GM12878 (cell line): Measurements from ENCODE around the gene SETBP1. TPM values are rescaled to one million over a fixed set of nuclear protein-coding genes. Genes with fewer than 3 reads are reported as not detected.

Source experiments
- ATAC-seq: fragments of 200-7000 bp; cut with Tn5 transposase; 3 replicates; pipeline ENCODE4 v1.9.1; 2020; ENCODE audit warnings: mild to moderate bottlenecking, moderate library complexity
- BruUV-seq: library from RNA; stranded (reverse); fragments of 400-500 nt; replicated peaks from 2 replicates; lab custom pipeline; 2021; lab: Mats Ljungman, UMichigan
- CTCF ChIA-PET: fragments of 300-600 bp; sonication (Branson Sonifier 250); formaldehyde crosslinking; extraction: SDS; loops from one replicate; lab custom pipeline; 2021; ENCODE audit warnings: inconsistent platforms; lab: Yijun Ruan, JAX
- POLR2A ChIA-PET: fragments of 350-600 bp; formaldehyde crosslinking; extraction: SDS; loops from one replicate; lab custom pipeline; 2021; ENCODE audit warnings: inconsistent platforms; lab: Charles Lee
- RAD21 ChIA-PET: fragments of 300-600 bp; sonication (Branson Sonifier 250); formaldehyde crosslinking; loops from one replicate; lab custom pipeline; 2023; ENCODE audit warnings: antibody characterized with exemption; ENCODE audit not compliant: unreplicated experiment; lab: Charles Lee
- SMC1A ChIA-PET: fragments of 300-600 bp; sonication (Branson Sonifier 250); formaldehyde crosslinking; loops from one replicate; lab custom pipeline; 2023; ENCODE audit not compliant: unreplicated experiment, uncharacterized antibody; lab: Charles Lee
- DNase-seq: peaks from one replicate; pipeline ENCODE4 v3.0.0-alpha.2; 2011; ENCODE audit warnings: low read depth, low spot score
- FAIRE-seq: peaks from 3 replicates; lab custom pipeline; 2011; peaks lifted over from hg19 to GRCh38; lab: Jason Lieb, UNC
- H2AFZ ChIP-seq: 2 replicates; pipeline ENCODE4 v1.6.0; 2011; ENCODE audit warnings: low read depth, low read length, control low read depth; ENCODE audit not compliant: control insufficient read depth
- H3K27ac ChIP-seq: 2 replicates; pipeline ENCODE4 v1.5.1; 2011; ENCODE audit warnings: control low read depth; ENCODE audit not compliant: control insufficient read depth, insufficient read depth
- H3K27me3 ChIP-seq, 2 experiments: replicated peaks in 1 of 2; 2 replicates each; pipeline versions ENCODE4 v1.6.0 to v1.6.1; 2011; ENCODE audit warnings: low read length in 1 of 2; ENCODE audit not compliant: control insufficient read depth in 2 of 2, insufficient read depth in 2 of 2
- H3K36me3 ChIP-seq, 2 experiments: 2 replicates each; pipeline ENCODE4 v1.5.1; 2011; ENCODE audit warnings: low read length in 1 of 2; ENCODE audit not compliant: control insufficient read depth in 2 of 2, insufficient read depth in 2 of 2
- H3K4me1 ChIP-seq: 2 replicates; pipeline ENCODE4 v1.6.1; 2011; ENCODE audit warnings: mild to moderate bottlenecking, low read length, moderate library complexity, mixed read lengths; ENCODE audit not compliant: control insufficient read depth, insufficient read depth
- H3K4me2 ChIP-seq: 2 replicates; pipeline ENCODE4 v1.6.0; 2011; ENCODE audit warnings: control low read depth; ENCODE audit not compliant: control insufficient read depth, insufficient read depth
- H3K4me3 ChIP-seq: fragments of 200-600 bp; sonication (generic); 2 replicates; pipeline ENCODE4 v1.5.1; 2016
- H3K79me2 ChIP-seq: 2 replicates; pipeline ENCODE4 v1.6.0; 2011; ENCODE audit warnings: low read length; ENCODE audit not compliant: control insufficient read depth, insufficient read depth
- H3K9ac ChIP-seq: 2 replicates; pipeline ENCODE4 v1.8.0; 2011; ENCODE audit warnings: low read length, control low read depth, mixed read lengths; ENCODE audit not compliant: control insufficient read depth, insufficient read depth
- H3K9me3 ChIP-seq: replicated peaks from 3 replicates; pipeline ENCODE4 v1.5.1; 2011; ENCODE audit warnings: mild to moderate bottlenecking, low read length; ENCODE audit not compliant: control insufficient read depth, insufficient read depth
- H4K20me1 ChIP-seq: 2 replicates; pipeline ENCODE4 v1.6.0; 2011; ENCODE audit not compliant: control insufficient read depth, insufficient read depth
- EP300 ChIP-seq, 2 experiments: fragments of 150-350 bp in 1 of 2; IDR thresholded peaks; 2 replicates each; pipeline ENCODE4 v1.6.1; 2011 to 2012; ENCODE audit warnings: low read depth in 2 of 2, low read length in 2 of 2, borderline replicate concordance in 1 of 2, improper control_type of control experiment in 1 of 2, inconsistent platforms in 1 of 2; ENCODE audit not compliant: control insufficient read depth in 1 of 2
- GATAD2B ChIP-seq: fragments of 450-650 bp; conservative IDR thresholded peaks from 2 replicates; pipeline ENCODE4 v1.6.1; 2017; ENCODE audit warnings: low read depth, mild to moderate bottlenecking, moderate library complexity
- KDM1A ChIP-seq: fragments of 200-600 bp; sonication (generic); IDR thresholded peaks from 2 replicates; pipeline ENCODE4 v1.6.1; 2016; ENCODE audit warnings: borderline replicate concordance
- NFXL1 ChIP-seq: fragments of 450-650 bp; IDR thresholded peaks from 2 replicates; pipeline ENCODE4 v1.6.1; 2017; ENCODE audit warnings: antibody characterized with exemption, mild to moderate bottlenecking, borderline replicate concordance
- PAX8 ChIP-seq: fragments of 450-650 bp; IDR thresholded peaks from 2 replicates; pipeline ENCODE4 v1.6.1; 2017; ENCODE audit warnings: mild to moderate bottlenecking, moderate library complexity
- PML ChIP-seq: IDR thresholded peaks from 2 replicates; pipeline ENCODE4 v1.6.1; 2012; ENCODE audit warnings: low read length, inconsistent platforms
- TCF12 ChIP-seq: IDR thresholded peaks from 2 replicates; pipeline ENCODE4 v1.6.1; 2011; ENCODE audit warnings: low read depth, mild to moderate bottlenecking, low read length
- ZBED1 ChIP-seq: IDR thresholded peaks from 2 replicates; pipeline ENCODE4 v1.6.1; 2016; ENCODE audit warnings: borderline replicate concordance
- WGBS: methylation state at CpG from one replicate; pipeline ENCODE4 v1.1.6; 2016; ENCODE audit warnings: low lambda C conversion rate; ENCODE audit not compliant: insufficient replicate concordance, insufficient coverage; ENCODE audit errors: missing lambda C conversion rate; 5-methylcytosine and 5-hydroxymethylcytosine counted together
- in situ Hi-C: fragments of 300-500 bp; cut with MboI; formaldehyde crosslinking; loops from 9 replicates; pipeline ENCODE4 v1.14.3; 2018; ENCODE audit warnings: mixed read lengths
- intact Hi-C: fragments of 100-400 bp; cut with micrococcal nuclease; formaldehyde crosslinking; loops from one replicate; pipeline ENCODE4 v1.14.2; 2022; ENCODE audit not compliant: unreplicated experiment
- polyA plus RNA-seq, 11 experiments: library from polyadenylated mRNA; depleted of rRNA in 4 of 11; unstranded in 6 of 11; stranded (reverse) in 5 of 11; fragments of >200 nt; fragmentation: Nextera tagmentation in 4 of 11; fragmentation: Illumina TruSeq in 1 of 11; extraction: Ambion mirVana in 4 of 11; extraction: Trizol in 1 of 11; gene quantifications; 1 replicate in 1 of 11; 2 replicates in 10 of 11; pipeline versions ENCODE4 v1.2.1 to v1.2.3, GENCODE V29; 2011 to 2016; ENCODE audit warnings: inconsistent platforms in 2 of 11, missing spikeins in 2 of 11, low read depth in 1 of 11
- total RNA-seq, 4 experiments: library from RNA; depleted of rRNA in 3 of 4; stranded (reverse); fragments of >200 nt in 3 of 4; fragmentation: Illumina TruSeq in 1 of 4; extraction: Trizol in 1 of 4; gene quantifications; 2 replicates each; pipeline versions ENCODE4 v1.2.1 to v1.2.3, GENCODE V29; 2013 to 2021
- TF ChIP-seq, protein P1 (sequence below): fragments of 450-650 bp; IDR thresholded peaks from 2 replicates; pipeline ENCODE4 v1.6.1; 2018; ENCODE audit warnings: mild to moderate bottlenecking, low read depth, moderate library complexity; ENCODE audit not compliant: partially characterized antibody
- TF ChIP-seq, protein P2 (sequence below): IDR thresholded peaks from 2 replicates; pipeline ENCODE4 v1.6.1; 2011; ENCODE audit warnings: borderline replicate concordance, low read depth, mild to moderate bottlenecking, moderate library complexity, low read length; ENCODE audit not compliant: insufficient read depth, poor library complexity, severe bottlenecking
- TF ChIP-seq, protein P3 (sequence below): fragments of 450-650 bp; IDR thresholded peaks from 2 replicates; pipeline ENCODE4 v1.6.1; 2016; ENCODE audit warnings: mild to moderate bottlenecking
- TF ChIP-seq, protein P4 (sequence below): fragments of 450-650 bp; IDR thresholded peaks from 2 replicates; pipeline ENCODE4 v1.6.1; 2017; ENCODE audit warnings: mild to moderate bottlenecking, moderate library complexity

SETBP1 gene
- total and polyA plus RNA-seq, 10 of the 15 experiments (the other 5 are each of a cell fraction or from before 2014, with no cell fraction given) = 0.99 to 29.7 (median 8.3) TPM

DNA sequence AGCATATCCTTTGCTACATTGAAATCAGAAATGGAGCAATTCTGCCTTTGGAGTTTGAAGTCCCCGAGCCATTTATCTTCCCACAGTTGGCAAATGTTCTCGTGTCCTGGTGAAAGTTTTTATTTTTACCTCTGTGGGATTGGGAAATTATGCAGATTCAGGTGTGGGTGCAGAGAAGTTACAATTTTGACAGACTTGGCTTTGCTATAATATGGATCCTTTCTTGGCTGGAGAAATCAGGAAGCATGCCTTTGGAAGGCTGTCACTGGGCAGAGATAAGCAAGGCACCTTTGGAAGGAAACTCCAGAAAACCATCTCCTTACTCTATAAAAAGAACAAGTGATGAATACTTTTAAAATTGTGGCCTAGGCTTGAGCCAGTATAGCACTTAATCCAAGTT is 278.3 kb downstream of the SETBP1 start:
- 91% methylated on average over 2 of the region's 2 CpGs for WGBS
- intact Hi-C loops = no loop called here
- Histone ChIP-seq H3K4me3 (no peak overlapping the region), H3K9me3 (no peaks in the 10 kb centered on the region), H3K36me3 (no peaks in the 10 kb centered on the region; a peak in 2 of 4 replicates), H3K9ac (no peak overlapping the region), H3K27ac (no peak overlapping the region), H2AFZ (no peak overlapping the region), H3K27me3 (no peaks in the 10 kb centered on the region), H3K4me2 (no peak overlapping the region), H3K4me1 (no peaks in the 10 kb centered on the region), H3K79me2 (no peaks in the 10 kb centered on the region), H4K20me1 (no peaks in the 10 kb centered on the region)
- BruUV-seq = no TSS peak
- ChIA-PET POLR2A (no interaction called here), RAD21 (interaction anchor here (0.9 to 1.1 kb wide), 2 partner anchors 10 kb away, joined by 3 read pairs; no protein-coding TSS in a partner anchor), SMC1A (interaction anchor here (0.8 to 1.5 kb wide), 3 partner anchors 17 to 47 kb away, joined by 3 read pairs; no protein-coding TSS in a partner anchor), CTCF (no interaction called here)
- FAIRE-seq = no peak
- ATAC-seq = no peak
- no peak for TF ChIP-seq EP300 (IDR thresholded peaks at IDR 0.05; ENCODE audit: borderline replicate concordance in 1 of 2, control insufficient read depth in 1 of 2, low read depth in 2 of 2, low read length in 2 of 2)
- no peak for TF ChIP-seq NFXL1
- TF ChIP-seq, protein P1, sequence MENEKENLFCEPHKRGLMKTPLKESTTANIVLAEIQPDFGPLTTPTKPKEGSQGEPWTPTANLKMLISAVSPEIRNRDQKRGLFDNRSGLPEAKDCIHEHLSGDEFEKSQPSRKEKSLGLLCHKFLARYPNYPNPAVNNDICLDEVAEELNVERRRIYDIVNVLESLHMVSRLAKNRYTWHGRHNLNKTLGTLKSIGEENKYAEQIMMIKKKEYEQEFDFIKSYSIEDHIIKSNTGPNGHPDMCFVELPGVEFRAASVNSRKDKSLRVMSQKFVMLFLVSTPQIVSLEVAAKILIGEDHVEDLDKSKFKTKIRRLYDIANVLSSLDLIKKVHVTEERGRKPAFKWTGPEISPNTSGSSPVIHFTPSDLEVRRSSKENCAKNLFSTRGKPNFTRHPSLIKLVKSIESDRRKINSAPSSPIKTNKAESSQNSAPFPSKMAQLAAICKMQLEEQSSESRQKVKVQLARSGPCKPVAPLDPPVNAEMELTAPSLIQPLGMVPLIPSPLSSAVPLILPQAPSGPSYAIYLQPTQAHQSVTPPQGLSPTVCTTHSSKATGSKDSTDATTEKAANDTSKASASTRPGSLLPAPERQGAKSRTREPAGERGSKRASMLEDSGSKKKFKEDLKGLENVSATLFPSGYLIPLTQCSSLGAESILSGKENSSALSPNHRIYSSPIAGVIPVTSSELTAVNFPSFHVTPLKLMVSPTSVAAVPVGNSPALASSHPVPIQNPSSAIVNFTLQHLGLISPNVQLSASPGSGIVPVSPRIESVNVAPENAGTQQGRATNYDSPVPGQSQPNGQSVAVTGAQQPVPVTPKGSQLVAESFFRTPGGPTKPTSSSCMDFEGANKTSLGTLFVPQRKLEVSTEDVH = no peak
- TF ChIP-seq, protein P2, sequence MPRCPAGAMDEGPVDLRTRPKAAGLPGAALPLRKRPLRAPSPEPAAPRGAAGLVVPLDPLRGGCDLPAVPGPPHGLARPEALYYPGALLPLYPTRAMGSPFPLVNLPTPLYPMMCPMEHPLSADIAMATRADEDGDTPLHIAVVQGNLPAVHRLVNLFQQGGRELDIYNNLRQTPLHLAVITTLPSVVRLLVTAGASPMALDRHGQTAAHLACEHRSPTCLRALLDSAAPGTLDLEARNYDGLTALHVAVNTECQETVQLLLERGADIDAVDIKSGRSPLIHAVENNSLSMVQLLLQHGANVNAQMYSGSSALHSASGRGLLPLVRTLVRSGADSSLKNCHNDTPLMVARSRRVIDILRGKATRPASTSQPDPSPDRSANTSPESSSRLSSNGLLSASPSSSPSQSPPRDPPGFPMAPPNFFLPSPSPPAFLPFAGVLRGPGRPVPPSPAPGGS = no peak
- TF ChIP-seq GATAD2B = no peak
- TF ChIP-seq, protein P3, sequence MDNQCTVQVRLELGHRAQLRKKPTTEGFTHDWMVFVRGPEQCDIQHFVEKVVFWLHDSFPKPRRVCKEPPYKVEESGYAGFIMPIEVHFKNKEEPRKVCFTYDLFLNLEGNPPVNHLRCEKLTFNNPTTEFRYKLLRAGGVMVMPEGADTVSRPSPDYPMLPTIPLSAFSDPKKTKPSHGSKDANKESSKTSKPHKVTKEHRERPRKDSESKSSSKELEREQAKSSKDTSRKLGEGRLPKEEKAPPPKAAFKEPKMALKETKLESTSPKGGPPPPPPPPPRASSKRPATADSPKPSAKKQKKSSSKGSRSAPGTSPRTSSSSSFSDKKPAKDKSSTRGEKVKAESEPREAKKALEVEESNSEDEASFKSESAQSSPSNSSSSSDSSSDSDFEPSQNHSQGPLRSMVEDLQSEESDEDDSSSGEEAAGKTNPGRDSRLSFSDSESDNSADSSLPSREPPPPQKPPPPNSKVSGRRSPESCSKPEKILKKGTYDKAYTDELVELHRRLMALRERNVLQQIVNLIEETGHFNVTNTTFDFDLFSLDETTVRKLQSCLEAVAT = no peak
- no peak for TF ChIP-seq TCF12
- TF ChIP-seq, protein P4, sequence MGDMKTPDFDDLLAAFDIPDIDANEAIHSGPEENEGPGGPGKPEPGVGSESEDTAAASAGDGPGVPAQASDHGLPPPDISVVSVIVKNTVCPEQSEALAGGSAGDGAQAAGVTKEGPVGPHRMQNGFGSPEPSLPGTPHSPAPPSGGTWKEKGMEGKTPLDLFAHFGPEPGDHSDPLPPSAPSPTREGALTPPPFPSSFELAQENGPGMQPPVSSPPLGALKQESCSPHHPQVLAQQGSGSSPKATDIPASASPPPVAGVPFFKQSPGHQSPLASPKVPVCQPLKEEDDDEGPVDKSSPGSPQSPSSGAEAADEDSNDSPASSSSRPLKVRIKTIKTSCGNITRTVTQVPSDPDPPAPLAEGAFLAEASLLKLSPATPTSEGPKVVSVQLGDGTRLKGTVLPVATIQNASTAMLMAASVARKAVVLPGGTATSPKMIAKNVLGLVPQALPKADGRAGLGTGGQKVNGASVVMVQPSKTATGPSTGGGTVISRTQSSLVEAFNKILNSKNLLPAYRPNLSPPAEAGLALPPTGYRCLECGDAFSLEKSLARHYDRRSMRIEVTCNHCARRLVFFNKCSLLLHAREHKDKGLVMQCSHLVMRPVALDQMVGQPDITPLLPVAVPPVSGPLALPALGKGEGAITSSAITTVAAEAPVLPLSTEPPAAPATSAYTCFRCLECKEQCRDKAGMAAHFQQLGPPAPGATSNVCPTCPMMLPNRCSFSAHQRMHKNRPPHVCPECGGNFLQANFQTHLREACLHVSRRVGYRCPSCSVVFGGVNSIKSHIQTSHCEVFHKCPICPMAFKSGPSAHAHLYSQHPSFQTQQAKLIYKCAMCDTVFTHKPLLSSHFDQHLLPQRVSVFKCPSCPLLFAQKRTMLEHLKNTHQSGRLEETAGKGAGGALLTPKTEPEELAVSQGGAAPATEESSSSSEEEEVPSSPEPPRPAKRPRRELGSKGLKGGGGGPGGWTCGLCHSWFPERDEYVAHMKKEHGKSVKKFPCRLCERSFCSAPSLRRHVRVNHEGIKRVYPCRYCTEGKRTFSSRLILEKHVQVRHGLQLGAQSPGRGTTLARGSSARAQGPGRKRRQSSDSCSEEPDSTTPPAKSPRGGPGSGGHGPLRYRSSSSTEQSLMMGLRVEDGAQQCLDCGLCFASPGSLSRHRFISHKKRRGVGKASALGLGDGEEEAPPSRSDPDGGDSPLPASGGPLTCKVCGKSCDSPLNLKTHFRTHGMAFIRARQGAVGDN = no peak
- TF ChIP-seq PAX8 = no peak
- TF ChIP-seq ZBED1 = no peak
- no peak for TF ChIP-seq PML
- TF ChIP-seq KDM1A = no peak
- in situ Hi-C loops = no loop called here
- no peak for DNase-seq
